Activated CD8-positive, alpha-beta memory T cell treated with anti-CD3 and anti-CD28 coated beads for 24 hours (primary cell): ENCODE results near the gene NRAP.

Experiments used
- DNase-seq: peaks from one replicate; pipeline ENCODE4 v3.0.0-alpha.2; 2020

Gene NRAP

GRCh38 chr10:113639966-113640365 lies 23.9 kb downstream of the NRAP start:
- DNase-seq: no peak

- DNase-seq: no peak
These were observed 32.0 kb downstream of the NRAP start for GRCh38 chr10:113631684-113632367.

GRCh38 chr10:113630929-113631533 lies 32.8 kb downstream of the NRAP start:
- no peak for DNase-seq

GRCh38 chr10:113628607-113629153 lies 35.2 kb downstream of the NRAP start:
- no peak for DNase-seq

- DNase-seq: no peak
These were observed 36.0 kb downstream of the NRAP start for GRCh38 chr10:113627836-113628235.

GRCh38 chr10:113626809-113627355 lies 37.0 kb downstream of the NRAP start:
- DNase-seq: no peak

- DNase-seq: no peak
These were observed 38.2 kb downstream of the NRAP start for GRCh38 chr10:113625461-113626186.

- DNase-seq: no peak
These were observed 41.0 kb downstream of the NRAP start for GRCh38 chr10:113622831-113623230.

- DNase-seq: no peak
These were observed 42.0 kb downstream of the NRAP start for GRCh38 chr10:113621799-113622198.

- DNase-seq: no peak
These were observed 42.9 kb downstream of the NRAP start for GRCh38 chr10:113620936-113621335.

- no peak for DNase-seq
These were observed 43.3 kb downstream of the NRAP start for GRCh38 chr10:113620511-113620910.

- DNase-seq: no peak
These were observed 44.4 kb downstream of the NRAP start for GRCh38 chr10:113619401-113619800.

- no peak for DNase-seq
These were observed 45.5 kb downstream of the NRAP start for GRCh38 chr10:113618338-113618737.

GRCh38 chr10:113617086-113617485 lies 46.8 kb downstream of the NRAP start:
- no peak for DNase-seq

- DNase-seq: no peak
These were observed 47.4 kb downstream of the NRAP start for GRCh38 chr10:113616244-113617074.

- DNase-seq: no peak
These were observed 49.7 kb downstream of the NRAP start for GRCh38 chr10:113613977-113614690.

GRCh38 chr10:113613427-113613826 lies 50.4 kb downstream of the NRAP start:
- DNase-seq: no peak

- no peak for DNase-seq
These were observed 51.7 kb downstream of the NRAP start for GRCh38 chr10:113612154-113612553.

GRCh38 chr10:113610631-113611601 lies 52.9 kb downstream of the NRAP start:
- no peak for DNase-seq

GRCh38 chr10:113609704-113610108 lies 54.1 kb downstream of the NRAP start:
- no peak for DNase-seq
